Stomach smooth muscle (tissue), 2 donors: ENCODE results near the gene CCDC194.
"Not testable (repeated sequence)": the region's sequence is repeated elsewhere in the genome, so short reads cannot be mapped to it uniquely, and the experiment has no call there.

ENCODE experiments used
- H3K27ac ChIP-seq: one replicate; pipeline ENCODE4 v1.7.0; 2013; ENCODE audit warnings: mild to moderate bottlenecking, low read length, inconsistent platforms
- H3K27me3 ChIP-seq, 2 donors: one replicate each; pipeline ENCODE4 v1.7.0; 2013; ENCODE audit warnings: low read length in 2 of 2; ENCODE audit not compliant: insufficient read depth in 2 of 2, control insufficient read depth in 1 of 2
- H3K36me3 ChIP-seq, 2 donors: one replicate each; pipeline ENCODE4 v1.7.0; 2013; ENCODE audit warnings: low read length in 2 of 2; ENCODE audit not compliant: control insufficient read depth in 2 of 2, insufficient read depth in 2 of 2
- H3K4me1 ChIP-seq: one replicate; pipeline ENCODE4 v1.7.0; 2013; ENCODE audit warnings: low read length; ENCODE audit not compliant: control insufficient read depth, insufficient read depth
- H3K4me3 ChIP-seq, 2 donors: one replicate each; pipeline ENCODE4 v1.7.0; 2013; ENCODE audit warnings: low read length in 2 of 2
- H3K9ac ChIP-seq, 2 donors: one replicate each; pipeline ENCODE4 v1.7.0; 2013; ENCODE audit warnings: low read length in 2 of 2, mild to moderate bottlenecking in 1 of 2
- H3K9me3 ChIP-seq, 2 donors: one replicate each; pipeline ENCODE4 v1.7.0; 2013; ENCODE audit warnings: low read length in 2 of 2; ENCODE audit not compliant: control insufficient read depth in 2 of 2
- donor health status: healthy.
- donor health status: Pancreatic carcinoma.

CCDC194 gene

DNA sequence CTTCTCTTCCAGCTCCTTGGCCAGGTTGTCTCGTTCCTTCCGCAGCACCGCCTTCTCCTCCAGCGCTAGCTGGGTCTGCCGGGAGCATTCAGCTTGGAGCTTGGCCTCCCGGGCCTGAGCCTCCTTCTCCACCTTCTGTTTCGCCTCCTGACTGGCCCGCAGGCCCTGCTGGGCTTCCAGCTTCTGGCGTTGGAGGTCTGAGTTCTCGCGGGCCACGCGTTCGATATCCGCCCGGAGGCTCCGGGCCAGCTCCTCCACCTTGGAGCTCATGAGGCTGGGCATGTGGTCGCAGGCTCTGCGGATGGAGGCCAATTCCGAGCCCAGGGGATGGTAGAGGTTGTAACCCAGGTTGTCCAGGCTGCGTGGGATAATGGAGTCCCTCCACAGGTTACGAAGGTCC, 28.6 kb downstream of the CCDC194 start:
- no peaks in the 10 kb centered on the region for H3K36me3 ChIP-seq
- no peak overlapping the region for H3K9ac ChIP-seq
- peaks cover 8% of the 10 kb centered on the region for H3K4me1 ChIP-seq
- H3K27me3 ChIP-seq = no peaks in the 10 kb centered on the region
- H3K9me3 ChIP-seq = no peaks in the 10 kb centered on the region
- H3K4me3 ChIP-seq = no peak overlapping the region
- H3K27ac ChIP-seq = no peak overlapping the region

DNA sequence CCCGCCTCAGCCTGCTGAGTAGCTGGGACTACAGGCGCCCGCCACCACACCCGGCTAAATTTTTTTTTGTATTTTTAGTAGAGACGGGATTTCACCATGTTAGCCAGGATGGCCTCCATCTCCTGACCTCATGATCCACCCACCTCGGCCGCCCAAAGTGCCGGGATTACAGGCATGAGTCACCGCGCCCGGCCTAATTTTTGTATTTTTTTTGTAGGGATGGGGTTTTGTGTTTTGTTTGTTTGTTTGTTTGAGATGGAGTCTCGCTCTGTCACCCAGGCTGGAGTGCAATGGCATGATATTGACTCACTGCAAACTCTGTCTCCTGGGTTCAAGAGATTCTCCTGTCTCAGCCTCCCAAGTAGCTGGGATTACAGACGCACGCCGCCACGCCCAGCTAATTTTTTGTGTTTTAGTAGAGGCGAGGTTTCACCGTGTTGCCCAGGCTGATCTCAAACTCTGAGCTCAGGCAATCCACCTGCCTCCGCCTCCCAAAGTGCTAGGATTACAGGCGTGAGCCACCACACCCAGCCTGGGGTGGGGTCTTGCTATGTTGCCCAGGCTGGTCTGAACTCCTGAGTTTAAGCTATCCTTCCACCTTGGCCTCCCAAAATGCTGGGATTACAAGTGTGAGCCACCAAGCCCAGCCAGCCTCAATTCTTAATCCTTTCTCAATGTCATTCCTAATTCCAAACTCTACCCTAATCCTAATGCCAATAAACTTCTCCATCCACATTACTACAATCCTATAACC, 30.0 kb downstream of the CCDC194 start:
- H3K27ac ChIP-seq, H3K9me3 ChIP-seq, H3K4me3 ChIP-seq, H3K36me3 ChIP-seq, H3K4me1 ChIP-seq, H3K27me3 ChIP-seq, H3K9ac ChIP-seq: not testable (repeated sequence)

GRCh38 chr19:17359905-17360800, 33.8 kb downstream of the CCDC194 start:
- no peak overlapping the region for H3K27ac ChIP-seq
- H3K4me3 ChIP-seq = no peak overlapping the region

GRCh38 chr19:17358395-17358794, 35.6 kb downstream of the CCDC194 start:
- H3K27ac ChIP-seq = no peak overlapping the region
- H3K36me3 ChIP-seq = no peaks in the 10 kb centered on the region
- H3K4me1 ChIP-seq = no peaks in the 10 kb centered on the region
- no peak overlapping the region for H3K9ac ChIP-seq
- H3K9me3 ChIP-seq = no peaks in the 10 kb centered on the region
- H3K4me3 ChIP-seq = no peak overlapping the region
- no peaks in the 10 kb centered on the region for H3K27me3 ChIP-seq

More at GRCh38 chr19:17359905-17360800, 33.8 kb downstream of the CCDC194 start:
- no peaks in the 10 kb centered on the region for H3K36me3 ChIP-seq
- no peaks in the 10 kb centered on the region for H3K4me1 ChIP-seq
- H3K27me3 ChIP-seq = no peaks in the 10 kb centered on the region
- H3K9ac ChIP-seq = no peak overlapping the region
- no peaks in the 10 kb centered on the region for H3K9me3 ChIP-seq

DNA sequence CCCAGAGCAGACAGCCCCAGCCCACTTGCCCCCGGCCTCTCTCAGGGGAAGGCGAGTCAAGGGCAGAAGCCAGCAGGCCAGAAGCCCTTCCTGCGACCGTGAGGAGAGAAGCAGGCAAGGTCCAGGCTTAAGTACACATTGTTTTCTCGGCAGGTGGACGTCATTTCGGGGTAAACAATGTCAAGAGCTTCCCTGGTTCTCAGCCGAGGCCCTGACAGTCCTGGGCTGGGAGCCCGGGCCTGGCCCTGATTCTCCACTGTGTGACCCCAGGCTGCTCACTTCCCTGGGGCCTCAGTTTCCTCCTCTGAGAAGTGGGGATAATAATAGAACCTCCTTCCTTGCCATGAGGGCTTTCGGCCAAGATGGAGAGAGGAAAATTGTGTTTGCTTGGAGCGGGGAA, 36.3 kb downstream of the CCDC194 start:
- Histone ChIP-seq H3K9ac (no peak overlapping the region), H3K9me3 (no peaks in the 10 kb centered on the region), H3K27me3 (no peaks in the 10 kb centered on the region), H3K4me3 (no peak overlapping the region), H3K27ac (no peak overlapping the region), H3K36me3 (no peaks in the 10 kb centered on the region), H3K4me1 (no peaks in the 10 kb centered on the region)

DNA sequence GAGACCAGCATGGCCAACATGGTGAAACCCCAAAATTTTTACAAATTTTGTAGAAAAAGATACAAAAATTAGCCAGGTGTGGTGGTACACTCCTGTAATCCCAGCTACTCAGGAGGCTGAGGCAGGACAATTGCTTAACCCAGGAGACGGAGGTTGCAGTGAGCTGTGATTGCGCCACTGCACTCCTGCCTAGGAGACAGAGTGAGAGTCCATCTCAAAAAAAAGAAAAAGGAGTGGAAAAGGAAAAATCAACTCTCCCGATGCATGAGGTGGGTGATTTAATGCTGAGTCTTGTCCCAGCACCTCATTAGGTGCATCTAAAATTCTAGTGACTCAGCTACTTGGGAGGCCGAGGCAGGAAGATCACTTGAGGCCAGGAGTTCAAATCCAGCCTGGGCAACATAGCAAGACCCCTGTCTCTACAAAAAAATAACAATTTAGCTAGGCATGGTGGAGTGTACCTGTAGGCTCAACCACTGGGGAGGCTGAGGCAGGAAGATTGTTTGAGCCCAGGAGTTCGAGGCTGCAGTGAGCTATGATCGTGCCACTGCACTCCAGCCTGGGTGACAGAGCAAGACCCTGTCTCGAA, 36.8 kb downstream of the CCDC194 start:
- H3K36me3 ChIP-seq = no peaks in the 10 kb centered on the region
- no peaks in the 10 kb centered on the region for H3K27me3 ChIP-seq
- H3K4me3 ChIP-seq = no peak overlapping the region
- no peaks in the 10 kb centered on the region for H3K4me1 ChIP-seq
- no peaks in the 10 kb centered on the region for H3K9me3 ChIP-seq
- no peak overlapping the region for H3K9ac ChIP-seq
- no peak overlapping the region for H3K27ac ChIP-seq

DNA sequence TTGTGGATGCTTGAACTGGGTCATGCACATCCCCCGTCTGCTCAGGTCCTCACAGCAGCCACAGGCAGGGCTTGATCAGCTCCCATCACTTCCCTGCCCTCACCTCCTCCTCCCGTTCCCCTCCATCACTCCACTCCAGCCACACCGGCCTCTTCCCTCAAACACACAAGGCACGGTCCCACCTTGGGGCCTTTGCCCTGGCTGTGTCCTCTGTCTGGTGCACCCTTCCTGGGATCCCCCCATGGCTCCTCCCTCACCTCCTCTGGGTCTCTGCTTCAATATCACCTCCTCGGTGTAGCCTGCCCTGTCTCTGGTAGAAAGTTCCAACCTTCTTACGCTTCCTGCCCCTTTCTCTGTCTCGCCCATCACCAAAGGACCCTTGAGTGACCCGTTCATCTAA, 40.6 kb downstream of the CCDC194 start:
- no peak overlapping the region for H3K27ac ChIP-seq

GRCh38 chr19:17352608-17353280, 41.3 kb downstream of the CCDC194 start:
- Histone ChIP-seq H3K4me3 (no peak overlapping the region), H3K4me1 (peaks cover 13% of the 10 kb centered on the region), H3K36me3 (no peaks in the 10 kb centered on the region), H3K27ac (no peak overlapping the region), H3K27me3 (peaks cover 0 to 4% of the 10 kb centered on the region in 2 donors), H3K9ac (no peak overlapping the region), H3K9me3 (no peaks in the 10 kb centered on the region)

More for the DNA sequence above, 40.6 kb downstream of the CCDC194 start:
- H3K4me3 ChIP-seq = no peak overlapping the region
- H3K36me3 ChIP-seq = no peaks in the 10 kb centered on the region
- H3K27me3 ChIP-seq = peaks cover 0 to 4% of the 10 kb centered on the region in 2 donors
- H3K9ac ChIP-seq = no peak overlapping the region
- H3K9me3 ChIP-seq = no peaks in the 10 kb centered on the region
- H3K4me1 ChIP-seq = peaks cover 8% of the 10 kb centered on the region

DNA sequence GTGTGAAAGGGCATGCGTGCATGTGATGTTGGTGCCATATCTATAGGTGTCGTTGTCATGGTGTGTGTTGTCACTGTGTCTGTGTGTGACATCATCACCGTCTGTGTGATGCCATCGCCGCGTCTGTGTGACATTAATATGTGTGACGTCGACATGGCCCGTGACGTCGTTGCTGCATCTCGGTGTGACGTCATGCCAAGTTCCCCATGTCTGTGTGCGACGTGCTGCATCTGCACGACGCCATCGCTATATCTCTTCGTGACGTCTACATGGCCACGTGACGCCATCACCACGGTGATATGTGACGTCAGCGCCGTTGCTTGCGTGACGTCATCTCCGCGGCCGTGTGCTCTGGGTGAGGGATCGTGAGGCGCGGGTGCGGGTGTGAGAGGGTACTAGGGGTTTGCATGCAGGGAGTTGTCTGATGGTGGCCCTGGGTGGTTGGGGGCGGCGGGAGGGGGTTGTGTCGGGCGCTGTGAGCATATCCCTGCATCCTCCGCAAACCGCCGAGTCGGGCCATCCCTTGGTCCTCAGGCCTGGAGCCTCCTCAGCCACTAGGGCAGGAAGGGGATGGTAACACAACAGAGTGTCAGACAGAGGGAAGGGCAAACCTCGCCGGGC, 42.1 kb downstream of the CCDC194 start:
- H3K9me3 ChIP-seq = no peaks in the 10 kb centered on the region
- H3K4me1 ChIP-seq = peaks cover 21% of the 10 kb centered on the region
- no peaks in the 10 kb centered on the region for H3K36me3 ChIP-seq
- no peak overlapping the region for H3K27ac ChIP-seq
- peaks cover 0 to 4% of the 10 kb centered on the region in 2 donors for H3K27me3 ChIP-seq
- no peak overlapping the region for H3K4me3 ChIP-seq
- H3K9ac ChIP-seq = no peak overlapping the region

GRCh38 chr19:17348700-17349099, 45.3 kb downstream of the CCDC194 start:
- peak overlapping the region; percentile 49 for H3K27ac ChIP-seq
- H3K27me3 ChIP-seq = peaks cover 0 to 4% of the 10 kb centered on the region in 2 donors
- H3K4me3 ChIP-seq = no peak overlapping the region
- H3K9me3 ChIP-seq = no peaks in the 10 kb centered on the region
- peaks cover 27% of the 10 kb centered on the region for H3K4me1 ChIP-seq
- H3K36me3 ChIP-seq = no peaks in the 10 kb centered on the region
- H3K9ac ChIP-seq = no peak overlapping the region
